Liver (tissue), 9 donors: ENCODE data around the gene CALML5. TPM values are rescaled to one million over a fixed set of nuclear protein-coding genes. Genes with fewer than 3 reads are reported as not detected.

Experiments used
- DNase-seq: peaks from one replicate; pipeline ENCODE4 v3.0.0-alpha.2; 2017; ENCODE audit warnings: low spot score
- H3K27ac ChIP-seq, 2 donors: one replicate each; pipeline ENCODE4 v1.7.0; 2013; ENCODE audit warnings: inconsistent platforms in 2 of 2, low read length in 2 of 2, control low read depth in 1 of 2, low read depth in 1 of 2, mild to moderate bottlenecking in 1 of 2
- H3K27me3 ChIP-seq, 4 donors: one replicate each; pipeline versions ENCODE4 v1.6.1 to v1.7.0; 2013; ENCODE audit warnings: low read length in 3 of 4, inconsistent platforms in 1 of 4, mild to moderate bottlenecking in 1 of 4, moderate library complexity in 1 of 4; ENCODE audit not compliant: control insufficient read depth in 4 of 4, insufficient read depth in 4 of 4
- H3K36me3 ChIP-seq, 4 donors: one replicate each; pipeline versions ENCODE4 v1.6.1 to v1.7.0; 2013; ENCODE audit warnings: low read length in 3 of 4, mild to moderate bottlenecking in 3 of 4, low read depth in 1 of 4, moderate library complexity in 1 of 4; ENCODE audit not compliant: control insufficient read depth in 4 of 4, insufficient read depth in 3 of 4
- H3K4me1 ChIP-seq, 4 donors: one replicate each; pipeline versions ENCODE4 v1.6.1 to v1.7.0; 2013; ENCODE audit warnings: low read length in 3 of 4, mild to moderate bottlenecking in 3 of 4, moderate library complexity in 1 of 4; ENCODE audit not compliant: control insufficient read depth in 4 of 4, insufficient read depth in 4 of 4
- H3K4me3 ChIP-seq, 3 donors: one replicate each; pipeline versions ENCODE4 v1.6.1 to v1.7.0; 2013; ENCODE audit warnings: low read length in 3 of 3, control low read depth in 1 of 3, low read depth in 1 of 3, mild to moderate bottlenecking in 1 of 3
- H3K9ac ChIP-seq, 2 donors: one replicate each; pipeline ENCODE4 v1.7.0; 2013; ENCODE audit warnings: low read length in 2 of 2, mild to moderate bottlenecking in 2 of 2, moderate library complexity in 2 of 2, control low read depth in 1 of 2, low read depth in 1 of 2
- H3K9me3 ChIP-seq, 4 donors: one replicate each; pipeline versions ENCODE4 v1.6.1 to v1.7.0; 2013; ENCODE audit warnings: low read length in 3 of 4; ENCODE audit not compliant: control insufficient read depth in 4 of 4
- EGR1 ChIP-seq, 2 donors: IDR thresholded peaks; 2 replicates each; pipeline ENCODE4 v1.6.1; 2016 to 2018; ENCODE audit warnings: antibody characterized with exemption in 2 of 2, low read depth in 2 of 2
- FOXA1 ChIP-seq: IDR thresholded peaks from 2 replicates; pipeline ENCODE4 v1.6.1; 2016; ENCODE audit warnings: antibody characterized with exemption
- GABPA ChIP-seq, 2 donors: IDR thresholded peaks in 1 of 2; conservative IDR thresholded peaks in 1 of 2; 2 replicates each; pipeline ENCODE4 v1.6.1; 2016; ENCODE audit warnings: antibody characterized with exemption in 2 of 2, mild to moderate bottlenecking in 1 of 2, moderate library complexity in 1 of 2
- HNF4A ChIP-seq, 2 donors: conservative IDR thresholded peaks; 2 replicates each; pipeline ENCODE4 v1.6.1; 2016; ENCODE audit warnings: antibody characterized with exemption in 2 of 2, mild to moderate bottlenecking in 2 of 2
- HNF4G ChIP-seq: IDR thresholded peaks from 2 replicates; pipeline ENCODE4 v1.6.1; 2016; ENCODE audit warnings: antibody characterized with exemption
- JUND ChIP-seq, 2 donors: IDR thresholded peaks; 2 replicates each; pipeline ENCODE4 v1.6.1; 2016; ENCODE audit warnings: antibody characterized with exemption in 2 of 2
- NR2F2 ChIP-seq: IDR thresholded peaks from 2 replicates; pipeline ENCODE4 v1.6.1; 2016; ENCODE audit warnings: antibody characterized with exemption
- RAD21 ChIP-seq, 2 donors: IDR thresholded peaks; 2 replicates each; pipeline ENCODE4 v1.6.1; 2016; ENCODE audit warnings: antibody characterized with exemption in 2 of 2, mild to moderate bottlenecking in 2 of 2
- SP1 ChIP-seq: IDR thresholded peaks from 2 replicates; pipeline ENCODE4 v1.6.1; 2018; ENCODE audit warnings: antibody characterized with exemption, mild to moderate bottlenecking
- YY1 ChIP-seq: IDR thresholded peaks from 2 replicates; pipeline ENCODE4 v1.6.1; 2016; ENCODE audit warnings: antibody characterized with exemption, mild to moderate bottlenecking
- ZBTB33 ChIP-seq: IDR thresholded peaks from 2 replicates; pipeline ENCODE4 v1.6.1; 2016; ENCODE audit warnings: antibody characterized with exemption
- WGBS: extraction: QIAGEN DNeasy Blood & Tissue Kit; methylation state at CpG from one replicate; pipeline ENCODE4 v1.1.7; 2013; 5-methylcytosine and 5-hydroxymethylcytosine counted together
- polyA plus RNA-seq, 2 donors: library from polyadenylated mRNA; stranded (reverse) in 1 of 2; unstranded in 1 of 2; fragments of 200-250 nt in 1 of 2; fragments of >200 nt in 1 of 2; fragmentation: Nextera tagmentation in 1 of 2; extraction: Ambion mirVana in 1 of 2; gene quantifications; one replicate each; pipeline versions ENCODE4 v1.2.1 to v1.2.3, GENCODE V29; 2013 to 2015
- total RNA-seq, 2 donors: library from RNA; depleted of rRNA; stranded (reverse); fragments of >200 nt; gene quantifications; one replicate each; pipeline ENCODE4 v1.2.3, GENCODE V29; 2014
- TF ChIP-seq, protein P1 (sequence below): IDR thresholded peaks from 2 replicates; pipeline ENCODE4 v1.6.1; 2016; ENCODE audit warnings: antibody characterized with exemption
- donor health status: healthy.
- donor health status: healthy.
- donor health status: healthy.
- donor health status: healthy.
- donor health status: healthy.

CALML5 gene
- total and polyA plus RNA-seq, 4 donors = not detected

- TF ChIP-seq, protein P1, sequence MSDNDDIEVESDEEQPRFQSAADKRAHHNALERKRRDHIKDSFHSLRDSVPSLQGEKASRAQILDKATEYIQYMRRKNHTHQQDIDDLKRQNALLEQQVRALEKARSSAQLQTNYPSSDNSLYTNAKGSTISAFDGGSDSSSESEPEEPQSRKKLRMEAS = no peak
- no peak for TF ChIP-seq EGR1 (IDR thresholded peaks at IDR 0.05; ENCODE audit: low read depth in 2 of 2)
- no peak for TF ChIP-seq FOXA1
- no peak for TF ChIP-seq JUND (IDR thresholded peaks at IDR 0.05)
- TF ChIP-seq SP1 = no peak
- TF ChIP-seq HNF4G = no peak
- TF ChIP-seq NR2F2 = no peak
- TF ChIP-seq RAD21 (IDR thresholded peaks at IDR 0.05) = no peak
Observed at GRCh38 chr10:5481121-5481520, 18.2 kb downstream of the CALML5 start (continued).

DNA sequence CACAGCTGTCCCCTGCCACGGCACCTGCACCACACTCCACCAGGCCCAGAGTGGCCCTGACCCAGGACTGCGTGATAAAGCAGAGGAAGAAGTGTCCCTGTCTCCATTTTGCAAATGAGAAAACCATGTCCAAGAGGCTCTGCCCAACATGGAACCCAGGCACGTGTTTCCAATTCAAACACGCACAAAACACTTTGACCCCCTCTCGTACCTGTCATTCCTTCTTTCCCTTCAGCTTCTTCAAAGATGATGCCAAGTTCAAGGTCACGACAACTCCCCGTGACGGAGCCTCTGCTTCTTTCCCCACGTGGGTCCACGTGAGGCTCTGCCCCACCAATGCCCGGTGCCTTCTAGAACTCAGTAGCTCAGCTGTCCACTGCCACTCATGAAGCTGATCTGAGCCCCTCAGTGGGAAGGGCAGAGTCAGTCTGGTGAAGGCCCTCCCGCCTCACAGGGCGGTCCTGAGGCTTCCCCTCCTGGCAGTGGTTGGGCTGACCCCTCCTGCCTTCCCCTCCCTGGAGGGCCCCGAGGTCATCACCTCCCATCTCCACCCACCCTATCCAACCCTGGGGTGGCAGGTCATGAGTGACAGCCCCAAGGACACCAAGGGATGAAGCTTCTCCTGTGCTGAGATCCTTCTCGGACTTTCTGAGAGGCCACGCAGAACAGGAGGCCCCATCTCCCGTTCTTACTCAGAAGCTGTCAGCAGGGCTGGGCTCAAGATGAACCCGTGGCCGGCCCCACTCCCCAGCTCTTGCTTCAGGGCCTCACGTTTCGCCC, 19.0 kb downstream of the CALML5 start:
- H3K27me3 ChIP-seq = no peaks in the 10 kb centered on the region
- no peaks in the 10 kb centered on the region for H3K36me3 ChIP-seq
- no peak overlapping the region for H3K9ac ChIP-seq
- DNase-seq = no peak
- 91% methylated on average over 21 of the region's 21 CpGs for WGBS
- H3K4me3 ChIP-seq = no peak overlapping the region
- TF ChIP-seq GABPA (IDR thresholded peaks at IDR 0.05 in 1 of 2, conservative IDR thresholded peaks at IDR 0.05 in 1 of 2) = no peak
- TF ChIP-seq EGR1 (IDR thresholded peaks at IDR 0.05; ENCODE audit: low read depth in 2 of 2) = no peak
- no peak overlapping the region for H3K27ac ChIP-seq
- H3K9me3 ChIP-seq = no peaks in the 10 kb centered on the region
- no peaks in the 10 kb centered on the region for H3K4me1 ChIP-seq

- Histone ChIP-seq H3K4me3 (no peak overlapping the region), H3K36me3 (no peaks in the 10 kb centered on the region), H3K4me1 (no peaks in the 10 kb centered on the region), H3K27ac (no peak overlapping the region), H3K27me3 (no peaks in the 10 kb centered on the region), H3K9me3 (no peaks in the 10 kb centered on the region), H3K9ac (no peak overlapping the region)
- 84% methylated on average over 14 of the region's 14 CpGs for WGBS
- DNase-seq = peak; percentile 55
- TF ChIP-seq HNF4A (conservative IDR thresholded peaks at IDR 0.05) (no peak), EGR1 (IDR thresholded peaks at IDR 0.05; ENCODE audit: low read depth in 2 of 2) (no peak), ZBTB33 (no peak), GABPA (IDR thresholded peaks at IDR 0.05 in 1 of 2, conservative IDR thresholded peaks at IDR 0.05 in 1 of 2) (no peak), SP1 (no peak)
- TF ChIP-seq, protein P1 = no peak
Observed at GRCh38 chr10:5479481-5480161, 19.7 kb downstream of the CALML5 start.

DNA sequence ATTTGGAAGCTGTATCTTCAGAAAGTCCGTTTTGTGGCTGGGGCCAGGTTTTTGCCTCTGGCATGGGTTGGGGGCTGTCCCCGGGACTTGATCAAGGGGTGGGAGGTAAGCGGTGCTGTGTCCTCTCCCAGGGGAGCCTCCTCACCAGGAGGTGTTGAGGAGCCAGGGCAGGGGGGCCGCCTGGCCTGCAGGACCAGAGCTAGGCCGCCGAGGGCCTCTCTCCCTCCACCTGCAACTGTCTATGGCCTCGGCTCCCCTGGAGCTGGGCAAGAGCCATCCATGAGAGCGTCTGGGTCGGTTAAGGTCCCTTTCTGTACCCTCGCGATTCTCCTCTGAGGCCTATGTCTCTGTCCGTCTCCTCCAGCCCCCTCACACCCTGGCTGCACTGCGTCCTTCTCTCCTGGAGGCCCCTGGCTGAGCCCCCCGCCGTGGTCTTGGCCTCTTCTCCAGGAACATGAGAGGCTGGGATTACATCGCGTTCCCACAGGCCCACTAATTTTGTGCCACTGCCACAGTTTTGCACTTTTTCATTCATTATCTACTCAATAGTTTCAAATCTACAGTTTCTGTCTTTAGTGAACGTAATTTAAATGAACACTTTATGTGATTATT, 20.6 kb downstream of the CALML5 start:
- 92% methylated on average over 18 of the region's 18 CpGs for WGBS

More for the DNA sequence above, 20.6 kb downstream of the CALML5 start:
- TF ChIP-seq YY1 (no peak), FOXA1 (no peak)
- H3K9me3 ChIP-seq = no peaks in the 10 kb centered on the region
- no peak for DNase-seq
- no peak overlapping the region for H3K9ac ChIP-seq
- H3K27ac ChIP-seq = no peak overlapping the region
- H3K4me1 ChIP-seq = no peaks in the 10 kb centered on the region
- no peaks in the 10 kb centered on the region for H3K27me3 ChIP-seq
- no peak overlapping the region for H3K4me3 ChIP-seq
- no peaks in the 10 kb centered on the region for H3K36me3 ChIP-seq
